M059J (cell line): ENCODE data around the gene VWA1. TPM values are rescaled to one million over a fixed set of nuclear protein-coding genes. Genes with fewer than 3 reads are reported as not detected.
A peak's percentile ranks its signal among the peaks of the same experiment; 100 is the strongest.
"Not testable (repeated sequence)": the region's sequence is repeated elsewhere in the genome, so short reads cannot be mapped to it uniquely, and the experiment has no call there.

Source experiments
- DNase-seq: peaks from one replicate; pipeline ENCODE4 v3.0.0-alpha.2; 2012; ENCODE audit warnings: low read depth
- total RNA-seq: library from RNA; depleted of rRNA; stranded (reverse); fragments of >200 nt; shearing (Covaris generic); gene quantifications from 2 replicates; pipeline ENCODE4 v1.2.3, GENCODE V29; 2014

VWA1 gene
- total RNA-seq, 1 experiment from 2014 or later: 1.1 TPM

DNA sequence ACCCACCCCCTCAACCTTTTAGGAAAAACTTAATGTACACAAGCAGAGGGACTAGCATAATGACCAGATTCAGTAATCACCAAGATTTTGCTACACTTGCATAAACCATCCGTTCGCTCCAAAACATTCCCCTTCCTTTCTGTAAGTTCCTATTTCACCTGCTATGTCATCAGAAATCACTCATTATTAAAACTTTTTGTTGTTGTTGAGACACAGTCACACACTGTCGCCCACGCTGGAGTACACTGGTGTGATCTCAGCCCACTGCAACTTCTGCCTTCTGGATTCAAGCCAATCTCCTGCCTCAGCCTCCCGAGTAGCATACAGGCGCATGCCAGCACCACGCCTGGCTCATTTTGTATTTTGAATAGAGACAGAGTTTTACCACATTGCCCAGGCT is 31.8 kb upstream of the VWA1 start:
- no peak for DNase-seq

DNA sequence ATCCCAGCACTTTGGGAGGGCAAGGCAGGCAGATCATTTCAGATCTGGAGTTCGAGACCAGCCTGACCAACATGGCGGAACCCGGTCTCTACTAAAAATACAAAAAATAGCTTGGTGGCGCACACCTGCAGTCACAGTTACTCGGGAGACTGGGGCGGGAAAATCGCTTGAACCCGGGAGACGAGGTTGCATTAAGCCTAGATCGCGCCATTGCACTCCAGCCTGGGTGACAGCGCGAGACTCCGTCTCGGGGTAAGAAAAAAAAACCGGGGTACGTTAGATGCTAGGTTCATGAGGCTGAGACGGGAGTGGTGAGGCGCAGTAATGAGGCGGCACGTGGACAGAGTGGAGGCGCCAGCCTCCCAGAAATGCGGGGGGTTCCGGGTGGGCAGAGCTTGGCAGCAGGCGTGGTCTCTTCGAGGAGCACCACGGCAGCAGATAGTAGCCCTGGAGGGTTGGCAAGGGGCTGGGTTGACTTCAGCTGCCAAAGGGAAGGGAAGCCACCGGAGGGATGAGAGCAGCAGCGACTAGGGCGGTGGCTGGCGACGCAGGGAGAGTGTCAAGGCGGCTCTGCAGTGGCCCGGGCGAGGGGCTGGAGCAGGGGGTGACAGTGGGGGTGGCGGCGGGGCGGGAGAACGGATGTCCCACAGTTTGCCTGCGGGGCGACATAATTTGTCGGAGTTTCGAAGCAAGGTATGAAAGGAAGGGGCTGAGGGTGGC is 29.2 kb upstream of the VWA1 start:
- no peak for DNase-seq

DNA sequence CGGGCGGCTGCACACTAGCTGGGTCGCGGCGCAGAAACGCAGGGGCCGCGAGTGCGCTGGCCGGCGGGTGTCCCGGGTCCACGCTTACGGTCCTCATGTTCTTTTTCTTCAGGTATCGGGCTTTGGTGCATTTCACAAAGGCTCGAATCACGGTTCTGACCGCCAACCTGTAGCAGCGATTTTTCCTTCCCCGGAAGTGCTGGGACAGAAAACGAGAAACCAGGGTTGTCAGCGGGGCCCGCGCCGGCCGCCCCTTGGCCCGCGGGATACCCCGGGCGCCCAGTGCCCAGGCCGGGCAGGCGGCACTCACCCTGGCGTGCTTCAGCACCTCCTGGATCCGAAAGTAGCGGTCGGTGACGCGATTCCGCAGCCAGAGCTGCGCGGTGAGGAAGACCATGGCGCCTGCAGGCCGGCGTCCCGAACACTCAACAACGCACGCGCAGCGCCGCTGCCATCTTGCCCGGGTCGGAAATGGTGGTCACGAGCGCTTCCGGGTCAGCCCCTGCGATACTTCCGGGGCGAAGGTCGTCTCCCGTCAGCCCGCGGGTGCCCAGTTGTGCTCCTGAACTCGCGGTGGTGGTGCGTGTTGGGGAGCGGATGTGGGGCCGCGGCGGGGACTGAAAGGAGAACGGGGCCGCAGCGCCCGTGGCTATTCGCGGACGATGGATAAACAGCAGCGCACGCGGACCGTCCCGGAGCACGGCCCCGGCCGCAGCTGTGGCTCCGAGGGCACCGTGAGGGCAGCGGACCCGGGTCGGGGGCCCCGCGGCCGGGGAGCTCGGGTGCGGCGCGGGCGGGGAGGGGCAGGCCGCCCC is 28.5 kb upstream of the VWA1 start, which contains the start of gene MRPL20:
MRPL20 (minus strand) TSS at position 473 of the 815 bp plus-strand sequence; CDS start at position 397, 76 bp downstream.
- DNase-seq: peak; percentile 91

DNA sequence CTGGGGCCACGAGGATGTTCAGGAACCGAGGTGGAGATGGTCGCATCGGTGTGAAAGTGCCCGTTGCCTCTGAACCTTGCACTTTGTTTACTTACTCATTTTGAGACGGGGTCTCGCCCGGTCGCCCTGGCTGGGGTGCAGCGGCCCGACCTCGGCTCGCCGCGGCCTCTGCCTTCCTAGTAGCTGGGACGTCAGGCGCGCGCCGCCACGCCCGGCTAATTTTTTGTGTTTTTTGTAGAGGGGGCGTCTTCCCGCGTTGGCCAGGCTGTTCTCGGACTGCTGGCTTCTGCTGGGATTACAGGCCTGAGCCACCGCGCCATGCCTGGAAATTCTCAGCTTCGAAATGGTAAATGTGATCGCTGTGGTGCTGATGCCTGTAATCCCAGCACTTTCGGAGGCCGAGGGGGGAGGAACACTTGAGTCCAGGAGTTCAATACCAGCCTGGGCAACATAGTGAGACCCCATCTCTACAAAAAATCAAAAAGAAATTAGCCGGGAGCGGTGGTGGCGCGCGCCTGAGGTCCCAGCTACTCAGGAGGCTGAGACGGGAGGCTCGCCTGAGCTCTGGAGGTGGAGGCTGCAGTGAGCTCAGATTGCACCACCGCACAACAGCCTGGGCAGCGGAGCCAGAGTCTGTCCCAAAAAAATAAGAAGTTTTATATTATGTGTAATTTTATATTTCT is 27.7 kb upstream of the VWA1 start:
- DNase-seq: peak; percentile 36

DNA sequence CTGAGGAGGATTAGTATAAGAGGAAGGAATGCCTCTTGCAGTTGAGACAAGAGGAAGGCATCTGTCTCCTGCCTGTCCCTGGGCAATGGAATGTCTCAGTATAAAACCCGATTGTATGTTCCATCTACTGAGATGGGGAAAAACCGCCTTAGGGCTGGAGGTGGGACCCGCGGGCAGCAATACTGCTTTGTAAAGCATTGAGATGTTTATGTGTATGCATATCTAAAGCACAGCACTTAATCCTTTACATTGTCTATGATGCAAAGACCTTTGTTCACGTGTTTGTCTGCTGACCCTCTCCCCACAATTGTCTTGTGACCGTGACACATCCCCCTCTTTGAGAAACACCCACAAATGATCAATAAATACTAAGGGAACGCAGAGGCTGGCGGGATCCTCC is 25.3 kb upstream of the VWA1 start:
- DNase-seq: not testable (repeated sequence)

DNA sequence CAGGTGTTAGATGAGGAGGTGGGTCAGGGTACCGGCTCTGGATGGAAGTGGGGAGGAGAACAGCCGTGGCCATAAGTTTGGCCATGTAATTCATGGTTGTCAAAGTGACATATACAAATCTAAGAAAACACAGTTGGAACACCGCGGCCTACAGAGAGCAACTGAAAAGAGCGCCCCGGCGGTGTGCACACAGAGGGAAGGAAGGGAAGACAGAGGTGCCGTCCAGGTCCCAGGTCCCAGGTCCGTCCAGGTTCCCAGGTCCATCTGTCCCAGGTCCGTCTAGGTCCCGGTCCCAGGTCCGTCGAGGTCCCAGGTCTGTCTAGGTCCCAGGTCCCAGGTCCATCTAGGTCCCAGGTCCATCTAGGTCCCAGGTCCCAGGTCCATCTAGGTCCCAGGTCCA is 23.9 kb upstream of the VWA1 start:
- no peak for DNase-seq

DNA sequence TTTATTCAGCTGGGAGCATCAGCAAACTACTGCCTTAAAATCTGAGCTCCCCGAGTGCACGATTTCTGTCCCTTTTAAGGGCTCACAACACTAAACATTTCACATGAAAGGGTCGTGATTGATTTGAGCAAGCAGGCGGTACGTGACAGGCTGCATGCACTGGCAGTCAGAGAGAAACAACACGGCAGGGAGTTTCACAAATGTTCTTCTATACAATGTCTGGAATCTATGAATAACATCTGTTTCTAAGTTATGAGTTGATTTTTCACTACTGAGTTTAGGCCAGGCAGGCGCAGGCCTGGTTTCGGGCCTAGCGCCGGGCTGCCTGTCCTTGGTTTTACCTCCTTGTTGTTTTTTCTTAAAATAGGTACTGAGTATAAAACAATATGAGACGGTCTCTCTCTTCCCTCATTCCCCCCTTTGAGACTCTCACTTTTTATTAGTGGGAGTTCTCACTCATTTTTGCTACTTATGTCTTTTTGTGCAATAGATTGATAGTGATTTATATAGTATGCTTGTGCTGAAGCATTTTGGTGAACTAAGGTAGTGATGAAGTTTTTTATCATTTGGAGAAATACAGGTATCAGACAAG is 23.1 kb upstream of the VWA1 start:
- DNase-seq: not testable (repeated sequence)

DNA sequence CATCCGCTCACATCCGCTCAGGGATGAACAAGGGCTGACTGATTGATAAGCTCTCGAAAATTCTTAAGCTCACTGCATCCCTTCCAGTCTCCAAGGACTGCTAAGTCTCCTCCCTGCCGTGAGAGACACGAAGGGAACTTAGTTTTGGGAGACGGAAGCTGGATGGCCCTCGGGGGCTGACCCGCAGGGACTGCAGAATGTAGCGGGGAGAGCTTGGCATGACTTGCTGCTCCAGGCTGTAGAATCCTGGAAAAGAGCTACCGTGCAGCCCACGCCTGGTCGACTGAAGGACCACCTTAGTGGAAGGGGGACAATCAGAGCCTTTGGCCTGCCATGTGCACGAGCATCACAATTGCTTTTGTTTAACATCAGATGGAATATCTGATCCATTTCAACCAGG is 19.7 kb upstream of the VWA1 start:
- peak; percentile 29 for DNase-seq

DNA sequence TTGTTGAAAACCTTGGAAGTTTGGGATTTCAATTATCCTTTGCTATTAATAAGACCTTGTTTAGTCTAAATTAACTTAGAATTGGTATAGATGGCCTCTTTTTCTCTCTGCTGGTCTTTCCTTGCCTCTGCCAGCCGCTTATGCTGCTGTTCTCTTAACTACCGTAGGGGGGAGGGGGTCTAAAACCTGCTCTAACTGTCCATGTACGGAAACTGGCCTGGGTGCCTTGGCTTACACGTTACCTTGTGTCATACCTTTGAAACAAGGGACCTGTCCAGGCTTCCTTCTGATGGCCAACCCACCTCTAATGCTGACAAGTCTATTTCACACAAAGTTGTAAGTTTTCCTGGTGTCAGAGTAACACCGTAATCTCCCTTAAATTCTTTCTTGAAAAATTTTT is 18.1 kb upstream of the VWA1 start:
- not testable (repeated sequence) for DNase-seq

DNA sequence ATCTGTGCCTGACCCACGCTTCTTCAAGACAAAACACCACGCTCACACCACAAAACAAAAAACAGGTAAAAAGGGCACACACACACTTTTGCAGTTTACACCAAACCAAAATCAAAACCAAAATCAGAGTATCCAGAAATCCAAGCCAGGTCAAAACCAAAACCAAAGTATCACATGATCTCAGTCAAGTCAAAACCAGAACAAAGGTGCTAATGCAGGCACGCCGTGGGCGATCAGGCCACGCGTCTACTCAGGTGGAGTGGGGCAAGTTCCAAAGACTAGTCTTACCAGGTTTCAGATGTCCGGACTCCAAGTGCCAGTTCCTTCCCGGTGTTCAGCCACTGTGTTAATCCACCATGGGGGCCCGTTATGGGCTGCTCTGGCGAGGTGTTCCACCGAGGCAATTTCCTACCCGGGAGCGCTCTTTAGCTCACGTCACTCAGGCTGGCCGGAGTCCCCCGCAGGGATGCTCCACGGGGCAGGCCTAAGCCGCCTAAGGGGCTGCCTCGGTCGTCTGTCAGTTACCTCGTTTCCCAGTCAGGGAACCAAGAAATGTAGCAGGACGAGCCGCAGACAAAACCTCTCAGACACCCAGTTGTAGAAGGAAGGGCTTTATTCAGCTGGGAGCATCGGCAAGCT is 17.5 kb upstream of the VWA1 start:
- DNase-seq: not testable (repeated sequence)

DNA sequence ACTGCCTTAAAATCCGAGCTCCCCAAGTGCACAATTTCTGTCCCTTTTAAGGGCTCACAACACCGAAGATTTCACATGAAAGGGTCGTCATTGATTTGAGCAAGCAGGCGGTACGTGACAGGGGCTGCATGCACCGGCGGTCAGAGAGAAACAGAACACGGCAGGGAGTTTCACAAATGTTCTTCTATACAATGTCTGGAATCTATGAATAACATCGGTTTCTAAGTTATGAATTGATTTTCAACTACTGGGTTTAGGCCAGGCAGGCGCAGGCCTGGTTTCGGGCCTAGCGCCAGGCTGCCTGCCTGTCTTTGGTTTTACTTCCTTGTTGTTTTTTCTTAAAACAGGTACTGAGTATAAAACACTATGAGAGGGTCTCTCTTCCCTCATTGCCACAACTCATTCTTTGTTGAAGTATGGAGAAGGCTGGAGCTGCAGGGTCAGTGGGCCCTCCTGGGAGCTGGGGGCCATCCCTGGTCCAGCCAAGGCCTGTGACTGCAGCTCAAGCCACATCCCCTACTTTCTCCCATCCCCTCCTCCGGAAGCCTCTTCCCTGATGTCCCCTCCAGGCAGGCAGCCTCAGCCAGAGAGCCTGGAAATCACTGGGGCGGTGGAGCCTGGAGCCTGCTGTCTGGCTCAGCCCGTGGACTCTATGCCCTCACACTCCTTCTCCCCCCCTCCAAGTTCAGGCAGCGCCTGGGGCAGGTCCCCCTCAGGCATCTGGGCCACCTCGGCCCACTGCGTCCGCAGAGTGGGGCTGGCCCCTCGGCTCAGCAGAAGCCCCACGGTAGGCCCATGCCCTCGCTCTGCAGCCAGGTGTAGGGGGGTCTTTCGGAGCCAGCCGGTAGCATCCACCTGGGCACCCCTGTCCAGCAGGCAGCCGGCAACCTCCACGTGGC is 16.8 kb upstream of the VWA1 start:
- DNase-seq: no peak

DNA sequence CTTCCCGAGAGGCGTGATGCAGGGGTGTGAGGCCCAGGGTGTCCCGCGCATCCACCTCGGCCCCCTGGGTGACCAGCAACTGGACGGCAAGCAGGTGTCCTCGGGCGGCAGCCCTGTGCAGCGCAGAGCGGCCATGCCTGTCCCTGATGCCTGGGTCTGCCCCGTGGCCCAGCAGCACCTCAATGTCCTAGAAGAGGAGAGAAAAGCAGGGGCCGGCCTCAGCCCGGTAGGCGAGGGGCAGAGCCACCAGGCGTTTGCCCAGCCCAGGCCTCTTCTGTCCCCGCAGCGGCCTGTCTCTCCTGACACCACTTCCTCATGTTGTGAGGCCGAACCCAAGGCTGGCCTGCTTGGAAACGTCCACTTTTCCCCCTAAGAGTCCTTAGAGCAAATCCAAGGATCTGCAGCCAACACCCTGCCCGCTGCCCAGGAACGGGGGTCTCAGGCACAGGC is 16.1 kb upstream of the VWA1 start:
- no peak for DNase-seq

DNA sequence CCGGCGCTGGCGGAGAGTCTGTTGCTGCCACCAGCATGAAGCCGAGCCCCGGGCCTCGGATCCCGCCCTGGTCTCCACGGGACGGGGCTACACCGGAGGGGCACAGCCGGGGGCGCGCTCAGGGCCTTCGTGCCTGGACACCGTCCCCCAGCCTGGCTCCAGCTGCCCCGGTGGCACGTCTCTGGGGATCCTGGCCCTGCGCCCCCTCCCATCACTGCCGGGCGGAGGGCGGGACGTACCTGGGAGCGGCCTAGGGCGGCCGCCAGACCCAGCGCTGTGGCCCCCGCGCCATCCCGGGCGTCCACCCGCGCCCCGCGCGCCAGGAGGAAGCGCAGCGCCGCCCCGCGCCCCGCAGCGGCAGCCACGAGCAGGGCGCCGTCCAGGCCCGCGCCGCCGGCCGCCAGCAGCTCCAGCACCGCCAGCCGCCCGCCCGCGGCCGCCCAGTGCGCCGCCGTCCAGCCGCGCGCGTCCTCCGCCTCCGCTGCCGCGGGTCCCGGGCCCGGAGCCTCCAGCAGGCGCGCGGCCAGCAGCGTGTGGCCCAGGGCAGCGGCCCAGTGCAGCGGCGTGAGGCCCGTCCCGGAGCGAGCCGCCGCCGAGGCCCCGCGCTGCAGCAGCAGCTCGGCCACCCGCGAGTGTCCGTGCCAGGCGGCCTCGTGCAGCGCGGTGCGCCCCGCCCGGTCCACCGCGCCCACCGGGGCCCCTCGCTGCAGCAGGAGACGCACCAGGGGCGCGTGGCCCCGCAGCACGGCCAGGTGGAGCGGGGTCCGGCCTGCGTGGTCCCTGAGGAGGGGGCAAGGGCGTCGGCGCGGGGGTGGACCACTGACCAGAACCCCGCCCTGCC is 15.5 kb upstream of the VWA1 start:
- DNase-seq: no peak

DNA sequence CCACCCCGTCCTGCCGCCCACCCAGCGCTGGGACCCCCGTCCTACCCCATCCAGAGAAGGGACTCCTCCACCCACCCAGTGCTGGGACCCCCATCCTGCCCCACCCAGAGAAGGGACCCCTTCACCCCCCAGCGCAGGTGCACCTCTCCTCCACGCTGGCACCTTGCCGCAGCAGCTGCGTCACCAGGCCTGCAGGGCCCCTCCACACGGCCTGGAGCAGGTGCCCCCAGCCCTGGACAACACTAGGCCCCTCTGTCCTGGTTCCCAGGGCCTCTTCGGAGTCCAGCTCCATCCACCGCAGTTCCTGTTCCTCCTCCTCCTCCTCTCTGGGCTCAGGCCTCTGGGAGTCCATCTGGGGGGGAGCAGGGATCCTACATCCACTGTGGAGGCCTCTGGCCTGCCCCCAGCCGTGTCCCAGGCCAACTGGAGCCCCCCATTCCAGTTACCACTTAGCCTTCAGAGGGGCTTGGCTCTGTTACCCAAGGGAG is 14.8 kb upstream of the VWA1 start:
- no peak for DNase-seq

DNA sequence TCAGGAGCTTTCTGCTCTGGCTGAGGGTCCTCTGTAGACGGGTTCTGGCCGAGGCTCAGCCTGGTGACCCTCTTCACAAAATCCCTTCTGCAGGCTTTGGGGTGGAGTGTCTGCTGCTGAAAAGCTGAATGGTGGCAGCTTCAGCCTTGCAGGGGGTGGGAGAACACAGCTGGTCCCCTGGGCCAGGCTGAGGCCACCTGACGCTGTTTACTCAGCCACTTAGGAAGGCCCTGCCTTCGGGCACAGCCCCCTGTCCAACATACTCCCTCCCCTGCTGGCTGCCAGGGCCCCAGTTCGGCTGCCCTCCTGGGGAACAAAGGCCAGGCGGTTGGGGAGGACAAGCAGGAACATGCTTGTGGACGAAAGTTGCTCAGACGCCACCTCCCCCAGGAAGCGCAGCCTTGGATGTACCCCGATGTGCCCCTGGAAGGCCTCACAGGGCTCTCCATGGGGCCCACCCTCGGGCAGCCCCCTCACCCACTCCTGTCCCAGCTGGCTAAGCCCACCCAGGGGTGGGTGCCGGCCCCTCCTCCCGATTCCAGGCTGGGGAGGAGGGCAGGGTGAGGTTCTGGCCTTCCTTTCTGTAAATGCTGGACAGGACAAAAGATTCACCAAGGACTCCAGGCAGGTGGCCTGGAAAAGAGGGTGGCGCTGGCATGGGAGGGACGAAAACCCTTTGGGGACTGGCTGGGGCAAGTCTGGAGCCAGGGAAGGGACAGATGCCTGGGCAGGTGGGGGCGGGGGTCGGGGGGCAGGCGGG is 14.2 kb upstream of the VWA1 start, which contains the start of gene ANKRD65:
ANKRD65 (minus strand) TSS at position 130 of the 760 bp plus-strand sequence. CDS start 271 bp downstream, outside the sequence.
- DNase-seq: no peak

DNA sequence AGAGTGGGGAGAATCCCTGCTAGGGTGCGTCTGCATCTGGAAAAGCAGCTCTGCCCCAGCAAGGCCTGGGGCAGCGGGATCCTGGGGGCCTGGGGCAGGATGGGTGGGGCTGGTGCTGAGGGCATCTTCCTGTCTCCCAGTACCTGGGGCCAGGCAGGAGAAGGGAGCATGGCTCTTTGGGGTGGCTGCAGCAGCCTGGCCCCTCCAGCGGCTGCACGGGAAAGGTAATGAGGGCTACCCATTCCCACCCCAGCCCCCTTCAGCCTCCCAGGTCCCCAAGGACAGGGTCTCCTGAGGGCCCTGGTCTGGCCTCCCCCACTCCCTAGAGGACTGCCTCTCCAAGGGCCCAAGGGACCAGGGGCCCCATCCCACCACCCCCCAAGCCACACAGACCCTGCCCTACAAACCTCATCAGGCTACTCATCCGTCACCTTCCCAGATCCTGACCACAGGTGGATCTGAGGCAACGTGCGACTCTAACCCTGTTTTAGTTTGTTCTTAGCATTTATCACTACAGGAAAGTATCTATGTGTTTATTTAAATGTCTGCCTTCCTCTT is 13.5 kb upstream of the VWA1 start:
- DNase-seq: no peak

DNA sequence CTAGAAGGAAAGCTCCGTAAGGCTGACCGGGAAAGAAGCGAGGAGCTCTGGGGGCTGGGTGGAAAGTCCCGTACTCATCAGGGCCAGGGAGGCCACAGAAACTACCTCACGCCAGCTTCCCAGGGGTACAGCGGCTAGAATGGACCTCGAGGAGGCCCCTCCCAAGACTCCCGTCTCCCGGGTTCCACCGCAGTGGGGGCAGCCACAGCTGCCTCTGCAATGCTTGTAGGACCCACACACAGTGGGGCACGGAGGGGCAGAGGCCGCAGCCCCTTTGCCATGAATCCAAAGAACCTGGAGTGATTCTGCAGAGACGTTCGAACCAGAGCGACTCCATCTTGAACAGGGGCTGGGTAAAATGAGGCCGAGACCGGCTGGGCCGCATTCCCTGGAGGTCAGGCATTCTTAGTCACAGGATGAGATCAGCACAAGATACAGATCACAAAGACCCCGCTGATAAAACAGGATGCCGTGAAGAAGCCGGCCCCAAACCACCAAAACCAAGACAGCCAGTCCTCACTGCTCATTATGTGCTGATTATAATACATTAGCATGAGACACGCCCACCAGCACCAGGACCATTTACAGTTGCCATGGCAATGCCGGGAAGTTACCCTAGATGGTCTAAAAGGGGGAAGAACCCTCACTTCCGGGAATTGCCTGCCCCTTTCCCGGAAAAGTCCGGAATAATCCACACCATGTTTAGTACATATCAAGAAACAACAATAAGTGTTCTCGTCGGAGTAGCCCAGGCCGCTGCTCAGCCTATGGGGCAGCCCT is 12.8 kb upstream of the VWA1 start:
- peak; percentile 59 for DNase-seq
